SK-MEL-5 (cell line): ENCODE data around the gene CATSPER3. TPM values are rescaled to one million over a fixed set of nuclear protein-coding genes. Genes with fewer than 3 reads are reported as not detected.

Experiments
- DNase-seq: peaks from one replicate; pipeline ENCODE4 v3.0.0-alpha.2; 2016; ENCODE audit warnings: low read depth, low spot score
- in situ Hi-C: cut with HindIII; loops from 2 replicates; pipeline ENCODE4 v1.10.0; 2016; ENCODE audit warnings: low sequenced_read_pairs, high pct_unique_total_duplicates, low pct_unique_long_range_greater_than_20kb
- total RNA-seq: library from RNA; depleted of rRNA; stranded (reverse); fragments of >200 nt; shearing (Covaris generic); gene quantifications from 2 replicates; pipeline ENCODE4 v1.2.3, GENCODE V29; 2014

CATSPER3 gene
- total RNA-seq, 1 experiment from 2014 or later, result not detected

- in situ Hi-C loops, result no loop called here
- no peak for DNase-seq
Observed at GRCh38 chr5:135032999-135033861, 65.5 kb downstream of the CATSPER3 start.

DNA sequence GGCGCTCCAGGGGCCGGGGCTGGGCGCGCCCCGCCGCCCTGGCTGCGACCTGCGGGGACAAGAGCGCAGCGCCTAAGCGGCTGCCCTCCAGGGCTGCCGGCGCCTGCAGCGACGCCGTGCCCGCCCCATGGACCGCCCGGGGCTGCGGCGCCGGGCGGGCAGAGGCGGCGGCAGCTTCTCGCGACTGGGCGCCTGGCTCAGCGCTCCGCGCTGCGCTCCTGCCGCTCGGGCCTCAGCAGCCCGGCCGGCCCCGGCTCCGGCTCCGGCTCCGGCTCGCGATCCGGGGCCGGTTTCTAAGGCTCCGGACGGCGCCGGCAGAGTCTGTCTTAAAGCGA lies 66.2 kb downstream of the CATSPER3 start, which contains the start of gene PITX1:
TSS of gene PITX1 (minus strand) at position 328 of the 335 bp plus-strand sequence. CDS start 347 bp downstream, outside the sequence.
- no peak for DNase-seq
- in situ Hi-C loops, result no loop called here

DNA sequence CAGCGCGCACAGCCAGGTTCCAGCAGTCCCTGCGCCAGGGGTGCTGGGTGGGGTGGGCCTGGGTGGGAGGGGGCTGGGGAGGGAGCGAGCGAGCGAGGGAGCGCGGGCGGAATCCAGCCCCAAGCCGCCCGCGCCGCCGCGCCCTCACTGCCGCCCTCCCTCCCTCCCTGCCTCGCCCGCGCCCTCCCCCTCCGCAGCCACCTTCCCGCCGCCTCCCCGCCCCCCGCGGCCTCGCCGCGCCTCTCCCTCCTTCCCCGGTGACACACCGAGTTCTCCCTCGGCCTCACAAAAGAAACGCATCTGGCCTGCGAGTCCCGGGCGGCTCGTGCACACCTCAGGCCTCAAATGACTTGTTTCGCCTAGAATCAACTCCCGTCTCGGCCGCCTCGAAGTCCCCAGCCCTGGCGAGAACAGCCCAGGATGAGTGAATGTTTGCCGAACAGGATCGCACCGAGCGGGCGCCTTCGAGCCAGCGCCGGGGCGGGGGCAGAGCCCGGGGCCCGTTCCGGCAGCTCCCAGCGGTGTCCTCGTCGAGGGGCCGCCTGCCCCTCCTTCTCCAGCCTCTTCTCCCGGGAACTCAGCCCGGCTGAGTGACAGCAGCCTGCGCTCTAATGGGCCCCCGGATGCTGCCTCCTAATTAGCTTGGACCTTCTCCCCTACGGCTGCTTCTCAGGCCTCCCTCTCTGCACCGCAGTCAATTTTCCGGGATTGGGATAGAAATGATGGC lies 66.7 kb downstream of the CATSPER3 start:
- DNase-seq, result no peak
- in situ Hi-C loops, result no loop called here

DNA sequence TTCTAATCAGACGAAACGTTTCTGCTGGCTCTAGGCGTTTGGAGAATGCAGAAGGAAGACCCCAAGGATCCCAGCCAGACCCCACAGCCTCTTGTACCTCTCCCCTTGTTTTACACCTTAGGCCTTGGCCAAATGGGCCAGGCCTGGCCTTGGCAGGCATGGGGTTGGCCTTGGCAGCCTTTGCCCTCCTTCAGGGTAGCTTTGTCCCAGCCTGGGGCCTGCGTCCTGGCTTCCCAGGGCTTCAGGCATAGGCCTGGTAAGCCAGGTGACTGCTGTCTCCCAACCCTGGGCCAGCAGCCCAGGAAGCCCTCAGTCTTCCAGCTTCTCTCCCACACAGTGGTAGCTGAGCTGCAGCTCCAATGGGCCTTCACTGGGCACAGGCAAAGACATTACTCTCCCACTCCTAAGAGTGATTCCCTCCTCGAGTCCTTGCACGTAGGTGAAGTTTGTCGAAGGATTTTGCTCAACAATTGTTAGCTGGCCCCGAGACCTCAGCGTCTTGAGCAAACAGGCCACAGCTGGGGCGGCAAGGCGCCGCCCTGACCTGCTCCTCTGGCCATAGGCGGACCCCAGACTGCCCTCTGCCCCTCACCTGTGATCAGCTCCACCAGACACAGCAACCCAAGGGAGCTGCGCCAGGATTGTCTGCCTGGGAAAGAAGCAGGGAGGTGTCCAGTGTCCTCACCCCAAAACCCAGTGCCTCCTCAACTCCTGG lies 67.4 kb downstream of the CATSPER3 start:
- no peak for DNase-seq
- in situ Hi-C loops, result no loop called here

- in situ Hi-C loops, result no loop called here
- no peak for DNase-seq
Observed at GRCh38 chr5:135035678-135036030, 67.9 kb downstream of the CATSPER3 start.

DNA sequence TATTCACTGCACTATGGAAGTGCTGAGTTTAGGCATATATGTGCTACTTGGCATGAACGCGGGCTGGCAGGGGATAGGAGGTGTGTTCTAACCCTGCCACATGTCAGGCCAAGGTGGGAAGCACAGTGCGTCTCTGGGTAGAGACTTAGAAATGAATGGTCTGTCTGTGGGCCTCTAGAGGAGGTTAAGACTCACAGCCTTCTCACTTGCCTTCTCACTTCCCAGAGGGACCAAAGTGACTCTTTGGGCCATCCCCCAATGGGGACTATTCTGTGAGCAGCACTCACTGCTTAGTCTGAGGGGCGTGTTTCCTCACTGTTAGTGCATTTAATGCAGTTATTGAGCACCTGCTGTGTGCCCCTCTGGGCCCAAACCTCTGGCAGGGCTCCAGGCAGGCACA lies 68.7 kb downstream of the CATSPER3 start:
- in situ Hi-C loops, result no loop called here

DNA sequence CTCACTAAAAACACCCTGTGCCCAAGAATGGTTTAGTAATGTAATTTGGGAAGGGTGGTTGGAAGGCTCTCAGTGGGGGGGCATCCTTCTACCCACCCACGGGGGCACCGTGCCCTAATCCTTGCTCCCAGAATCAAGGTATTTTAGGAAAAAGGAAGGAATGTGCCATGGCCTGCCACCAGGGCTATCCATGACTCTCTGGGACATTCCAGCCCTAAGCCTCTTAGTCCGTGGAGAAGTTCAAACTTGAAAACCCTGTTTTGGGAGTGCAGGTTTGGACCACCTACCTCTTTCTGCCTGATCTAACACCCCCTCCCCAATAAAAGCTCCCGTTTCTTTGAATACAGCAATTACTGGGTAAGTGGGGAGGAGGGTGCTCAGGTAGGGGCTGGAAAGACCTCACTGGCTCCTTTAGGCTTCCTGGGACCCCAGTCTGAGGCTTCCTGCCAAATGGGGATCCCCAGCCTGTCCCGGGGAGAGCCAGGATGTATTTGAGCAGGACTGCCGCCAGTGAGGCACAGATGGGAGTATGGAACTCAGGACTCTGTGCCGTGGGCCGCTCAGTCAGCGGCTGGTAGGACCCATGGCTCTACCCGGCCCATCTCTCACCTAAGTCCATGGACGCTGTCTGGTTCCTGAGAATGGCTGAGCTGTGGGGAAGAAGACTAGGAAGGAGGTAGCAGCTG lies 70.0 kb downstream of the CATSPER3 start:
- DNase-seq, result no peak
- in situ Hi-C loops, result no loop called here

More for the DNA sequence above, 68.7 kb downstream of the CATSPER3 start:
- no peak for DNase-seq

DNA sequence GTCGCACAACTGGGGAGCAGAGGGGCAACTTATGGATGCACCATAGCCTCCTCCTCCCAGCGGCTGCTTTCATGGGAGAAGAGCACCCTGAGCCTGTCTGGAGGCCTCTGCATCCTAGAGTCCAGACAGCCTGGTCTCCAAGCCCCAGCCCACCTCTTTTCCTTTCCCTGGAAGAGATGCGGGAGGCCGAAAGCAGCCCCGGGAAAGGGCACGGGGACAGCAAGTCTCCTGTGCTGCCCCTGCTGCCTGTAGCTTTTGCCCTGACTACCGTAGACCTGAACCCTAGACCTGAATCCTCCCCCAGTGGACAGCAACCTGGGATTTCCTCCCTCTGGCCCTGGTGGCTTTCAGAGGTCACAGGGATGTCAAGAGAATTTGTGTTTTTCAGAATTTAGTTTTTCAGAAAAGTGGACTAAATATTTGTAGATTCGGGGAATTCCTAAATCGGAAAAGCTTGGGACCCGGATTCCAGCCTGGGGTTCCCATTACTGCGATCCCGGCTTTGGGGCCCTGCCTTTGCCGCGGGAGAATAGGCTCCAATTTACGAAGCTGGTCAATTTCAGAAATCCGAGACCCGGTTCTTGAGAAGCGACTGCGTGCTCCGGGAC lies 70.6 kb downstream of the CATSPER3 start:
- DNase-seq, result no peak
- in situ Hi-C loops, result no loop called here

GRCh38 chr5:135038813-135039270 lies 71.1 kb downstream of the CATSPER3 start:
- in situ Hi-C loops, result no loop called here
- no peak for DNase-seq

GRCh38 chr5:135039271-135040033 lies 71.7 kb downstream of the CATSPER3 start:
- no peak for DNase-seq
- in situ Hi-C loops, result no loop called here

DNA sequence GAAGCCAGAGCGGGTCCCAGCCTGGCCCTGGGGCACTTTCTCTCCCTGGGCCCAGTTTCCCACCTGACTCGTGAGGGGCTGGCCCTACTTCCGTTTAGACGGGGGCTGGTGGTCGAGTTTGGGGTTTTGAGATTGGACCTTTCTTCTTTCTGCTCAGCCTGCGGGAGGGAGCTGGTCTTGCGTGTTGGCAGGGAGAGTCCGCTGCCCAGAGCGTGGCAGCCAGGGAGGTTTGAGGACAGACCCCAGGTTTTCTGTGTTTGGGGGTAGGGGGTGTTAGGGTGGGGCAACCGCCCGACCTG lies 72.3 kb downstream of the CATSPER3 start:
- no peak for DNase-seq
- in situ Hi-C loops, result no loop called here

- no peak for DNase-seq
- in situ Hi-C loops, result no loop called here
Observed at GRCh38 chr5:135040333-135041144, 72.8 kb downstream of the CATSPER3 start.

DNA sequence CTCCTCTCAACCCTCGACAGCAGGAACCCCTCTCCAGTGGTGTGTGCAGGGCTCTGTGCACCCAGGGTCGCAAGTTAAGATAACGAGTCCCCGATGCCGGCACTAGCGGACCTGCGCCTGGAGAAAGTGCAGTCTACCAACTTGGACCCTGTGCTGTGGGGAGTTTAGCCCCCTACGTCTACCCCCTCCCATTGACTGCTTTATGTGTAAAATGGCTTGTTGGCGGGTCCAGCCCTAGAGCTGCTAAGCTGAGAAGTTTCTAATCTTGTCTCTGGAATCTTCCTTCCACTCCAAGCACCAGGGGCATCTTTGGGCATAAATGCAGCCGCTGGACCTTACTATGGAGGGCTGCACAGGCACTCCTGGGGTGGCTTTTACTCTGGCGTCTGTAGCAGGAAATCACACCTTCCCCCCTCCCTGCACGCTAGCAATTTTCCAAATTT lies 73.5 kb downstream of the CATSPER3 start:
- in situ Hi-C loops, result no loop called here
- no peak for DNase-seq

DNA sequence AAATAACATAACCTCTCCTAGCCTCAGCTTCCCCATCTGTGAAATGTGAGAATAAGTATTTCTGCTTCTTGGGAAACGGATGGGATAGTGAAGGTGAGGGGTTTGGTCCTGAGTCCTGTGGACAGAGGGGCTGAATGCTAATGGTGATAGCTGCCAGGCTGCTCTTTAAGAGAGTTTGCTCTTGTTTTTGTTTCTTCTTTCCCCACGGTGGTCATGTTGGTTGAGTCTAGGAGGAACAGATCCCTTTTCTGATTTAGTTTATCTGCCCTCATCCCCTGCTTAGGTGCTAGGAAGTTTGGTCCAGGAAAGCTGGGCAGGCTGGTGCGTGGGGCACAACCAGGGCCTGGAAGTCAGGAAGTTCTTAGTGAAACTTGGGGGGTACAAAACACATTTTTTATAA lies 74.0 kb downstream of the CATSPER3 start:
- DNase-seq, result no peak
- in situ Hi-C loops, result no loop called here

DNA sequence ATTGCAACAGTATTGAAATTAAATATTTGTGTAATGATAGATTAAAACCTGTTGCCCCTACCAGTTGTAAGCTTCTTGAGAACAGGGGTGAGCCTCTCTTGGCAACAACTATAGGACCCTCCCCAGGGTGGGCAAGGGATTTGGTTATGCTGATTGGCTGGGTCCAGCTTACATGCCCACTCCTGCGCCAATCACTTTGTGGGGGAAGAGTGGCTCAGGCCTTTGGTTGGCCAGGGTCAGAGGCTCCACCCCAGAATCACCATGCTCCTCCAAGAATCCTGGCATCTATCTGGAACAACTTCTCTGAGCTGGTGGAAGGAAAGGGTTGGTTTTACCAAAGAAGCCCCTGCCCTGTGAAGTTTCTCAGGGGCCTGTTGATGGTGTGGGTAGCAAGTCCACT lies 74.9 kb downstream of the CATSPER3 start:
- in situ Hi-C loops, result no loop called here

GRCh38 chr5:135045488-135045887 lies 77.8 kb downstream of the CATSPER3 start:
- DNase-seq, result no peak
- in situ Hi-C loops, result no loop called here

More for the DNA sequence above, 74.9 kb downstream of the CATSPER3 start:
- DNase-seq, result peak; percentile 23
